22Rv1 (cell line): ENCODE measurements around the gene WDSUB1.

Source experiments
- H3K27ac ChIP-seq: fragments of 450-650 bp; 2 replicates; pipeline ENCODE4 v1.5.1; 2017
- CTCF ChIP-seq: fragments of 450-650 bp; IDR thresholded peaks from 2 replicates; pipeline ENCODE4 v1.5.1; 2017; ENCODE audit warnings: mild to moderate bottlenecking
- ZFX ChIP-seq: fragments of 450-650 bp; IDR thresholded peaks from 2 replicates; pipeline ENCODE4 v1.6.1; 2017; ENCODE audit warnings: antibody characterized with exemption, borderline replicate concordance

The WDSUB1 gene

GRCh38 chr2:159192371-159192918 is 94.1 kb downstream of the WDSUB1 start:
- TF ChIP-seq ZFX (no peak), CTCF (no peak)
- no peak overlapping the region for H3K27ac ChIP-seq

GRCh38 chr2:159188449-159188848 is 98.1 kb downstream of the WDSUB1 start:
- H3K27ac ChIP-seq: no peak overlapping the region
- TF ChIP-seq CTCF: no peak
- TF ChIP-seq ZFX: no peak

GRCh38 chr2:159187106-159187505 is 99.4 kb downstream of the WDSUB1 start:
- H3K27ac ChIP-seq: no peak overlapping the region
- TF ChIP-seq CTCF: no peak
- no peak for TF ChIP-seq ZFX

- H3K27ac ChIP-seq: no peak overlapping the region
- TF ChIP-seq CTCF: no peak
- no peak for TF ChIP-seq ZFX
These were observed 100.0 kb downstream of the WDSUB1 start for GRCh38 chr2:159186462-159186861.
